GM19372 (cell line): ENCODE data around the gene PLPP6.

Experiments used
- ATAC-seq: cut with Tn5 transposase; IDR thresholded peaks from one replicate; pipeline ENCODE4 v1.9.1; 2021; ENCODE audit warnings: mild to moderate bottlenecking, low read depth, moderate library complexity; ENCODE audit not compliant: unreplicated experiment

Gene PLPP6

GRCh38 chr9:4690144-4690543 lies 28.1 kb downstream of the PLPP6 start:
- ATAC-seq = no peak

DNA sequence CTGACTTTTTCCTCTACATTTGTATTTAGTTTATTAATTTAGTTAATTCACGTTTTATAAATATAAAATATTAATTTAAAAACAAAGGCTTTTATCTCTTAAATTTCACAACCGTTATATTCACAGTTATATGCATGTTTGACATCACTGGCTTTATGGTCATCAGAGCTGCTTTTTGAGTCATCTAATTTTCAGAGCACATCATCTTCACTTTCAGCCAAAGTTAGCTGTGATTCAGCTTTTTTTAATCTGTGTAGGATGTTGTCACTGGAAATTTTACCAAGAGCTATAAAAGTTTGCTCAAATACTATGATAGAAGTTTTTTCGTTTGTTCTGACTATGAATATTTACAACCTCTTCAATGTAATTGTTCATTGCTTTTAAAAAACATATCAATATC lies 29.7 kb downstream of the PLPP6 start:
- ATAC-seq = no peak

DNA sequence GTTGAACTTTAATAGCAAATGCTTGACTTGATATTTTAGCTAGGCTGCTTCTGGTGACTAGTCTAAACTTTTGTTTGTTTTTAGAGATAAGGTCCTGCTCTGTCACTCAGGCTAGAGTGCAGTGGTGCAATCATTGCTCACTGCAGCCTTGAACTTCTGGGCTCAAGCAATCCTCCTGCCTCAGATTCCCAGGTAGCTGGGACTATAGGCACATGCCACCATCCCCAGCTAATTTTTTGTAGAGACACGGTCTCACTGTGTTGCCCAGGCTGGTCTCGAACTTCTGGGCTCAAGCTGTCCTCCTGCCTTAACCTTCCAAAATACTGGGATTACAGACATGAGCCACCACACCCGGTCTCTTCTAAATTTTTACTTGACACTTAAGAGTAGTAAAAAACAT lies 38.0 kb downstream of the PLPP6 start:
- ATAC-seq = no peak

- ATAC-seq = no peak
These were observed 38.8 kb downstream of the PLPP6 start for GRCh38 chr9:4700932-4701331.

DNA sequence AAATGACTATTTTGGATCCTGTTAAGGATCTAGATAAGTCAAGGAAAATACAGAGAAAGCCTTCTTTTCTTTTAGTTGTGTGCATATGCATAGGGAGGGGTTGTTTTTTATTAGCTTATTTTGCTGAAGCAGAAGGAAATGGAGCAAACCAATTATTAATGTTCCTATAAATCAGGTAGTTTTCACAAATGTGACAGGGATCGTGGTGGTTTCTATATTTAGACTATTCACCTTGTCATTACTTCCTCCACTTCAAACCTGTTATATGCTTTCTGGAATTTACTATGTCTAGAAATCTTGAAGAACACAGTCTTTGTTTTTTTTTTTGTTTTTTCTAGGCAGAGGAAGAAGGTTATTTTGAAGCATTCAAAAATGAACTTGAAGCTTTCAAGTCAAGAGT lies 39.4 kb downstream of the PLPP6 start:
- ATAC-seq = no peak

GRCh38 chr9:4704129-4704528 lies 42.0 kb downstream of the PLPP6 start:
- ATAC-seq = no peak

DNA sequence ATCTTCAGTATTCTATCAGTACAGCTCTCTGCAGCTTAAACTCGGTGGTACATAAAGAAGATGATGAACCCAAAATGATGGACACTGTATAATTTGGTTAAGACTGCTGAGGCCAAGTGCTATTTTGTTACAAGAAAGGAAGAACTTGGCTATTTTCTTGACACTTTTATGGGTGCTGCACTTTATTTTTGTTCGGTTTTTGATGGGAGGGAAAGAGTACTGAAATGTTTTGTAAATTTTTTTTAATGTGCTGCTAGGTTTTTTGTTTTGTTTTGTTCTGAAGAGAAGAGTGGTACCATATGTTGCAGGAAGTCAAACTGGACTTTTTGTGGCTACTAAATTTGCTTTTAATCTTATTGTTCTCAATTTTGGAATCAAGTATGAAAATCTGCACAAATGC lies 43.9 kb downstream of the PLPP6 start:
- ATAC-seq = no peak

DNA sequence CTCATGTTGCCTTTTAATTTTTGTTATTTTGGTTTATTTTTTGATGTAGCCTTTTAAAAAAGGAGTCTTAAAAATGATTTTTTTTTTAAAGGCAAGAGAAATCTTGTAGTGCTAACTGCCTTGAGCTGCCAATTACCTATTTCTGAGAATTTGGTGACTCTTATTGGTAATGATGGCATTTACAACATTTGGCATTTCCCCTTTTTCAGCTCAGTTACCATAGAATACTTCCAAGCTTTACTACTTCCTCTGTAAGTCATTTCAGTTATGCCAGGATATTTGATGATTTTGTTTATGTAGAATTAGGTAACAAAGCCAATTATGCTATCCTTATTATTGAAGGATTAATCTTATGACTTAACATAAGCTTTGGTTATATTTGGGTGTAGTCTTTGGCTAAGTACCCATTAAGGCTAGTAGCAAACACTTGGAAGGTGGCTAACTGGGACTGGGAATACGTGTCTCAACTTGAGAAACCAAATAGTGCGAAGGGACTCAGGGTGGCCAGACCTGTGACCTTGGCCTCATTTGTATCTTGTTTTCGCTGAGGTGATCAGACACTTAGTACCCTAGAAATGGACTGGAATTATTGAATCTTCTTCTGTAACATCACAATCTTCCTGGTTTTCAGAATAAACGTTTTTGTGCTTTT lies 45.0 kb downstream of the PLPP6 start:
- ATAC-seq = no peak

DNA sequence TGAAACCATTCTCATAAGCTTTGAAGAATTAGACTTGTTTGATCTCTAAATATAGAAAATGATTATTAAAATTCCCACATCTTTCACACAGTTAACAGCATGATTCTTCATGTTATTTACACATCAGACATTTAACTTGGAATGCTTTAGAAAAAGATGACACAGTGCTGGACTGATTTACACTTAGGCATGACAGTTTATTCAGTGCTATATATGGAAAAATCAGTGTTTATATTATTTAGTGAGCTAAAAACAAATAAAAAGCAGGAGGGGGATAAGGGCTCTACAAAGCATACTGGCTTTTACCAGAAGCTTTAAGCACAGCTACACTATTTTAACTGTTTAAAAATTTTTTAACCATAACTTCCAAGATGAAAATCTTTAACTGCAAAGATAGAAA lies 47.3 kb downstream of the PLPP6 start:
- ATAC-seq = no peak

GRCh38 chr9:4713849-4714248 lies 51.8 kb downstream of the PLPP6 start:
- ATAC-seq = no peak

- ATAC-seq = no peak
These were observed 52.3 kb downstream of the PLPP6 start for GRCh38 chr9:4714266-4715016.
